BLaER1 treated with 17β-estradiol and CSF1 and Interleukin-3, amounts not matched to agents 10 nM and 100 nM (cell line): ENCODE data around the gene SEMA5B.

Experiments
- H3K27ac ChIP-seq, 11 experiments: shearing (Covaris generic); formaldehyde crosslinking; 2 replicates each; pipeline ENCODE4 v1.8.1; 2022
- H3K27me3 ChIP-seq, 11 experiments: shearing (Covaris generic); formaldehyde crosslinking; 2 replicates each; pipeline ENCODE4 v1.8.1; 2022
- H3K36me3 ChIP-seq, 11 experiments: shearing (Covaris generic); formaldehyde crosslinking; 2 replicates each; pipeline ENCODE4 v1.8.1; 2022
- H3K4me1 ChIP-seq, 10 experiments: shearing (Covaris generic); formaldehyde crosslinking; 2 replicates each; pipeline ENCODE4 v1.8.1; 2022
- H3K4me2 ChIP-seq, 11 experiments: shearing (Covaris generic); formaldehyde crosslinking; 2 replicates each; pipeline ENCODE4 v1.8.1; 2022
- H3K4me3 ChIP-seq, 10 experiments: shearing (Covaris generic); formaldehyde crosslinking; 2 replicates each; pipeline ENCODE4 v1.8.1; 2022
- H3K9ac ChIP-seq, 11 experiments: shearing (Covaris generic); formaldehyde crosslinking; 2 replicates each; pipeline ENCODE4 v1.8.1; 2022
- H3K9me3 ChIP-seq, 11 experiments: shearing (Covaris generic); formaldehyde crosslinking; replicated peaks in 1 of 11; 2 replicates each; pipeline ENCODE4 v1.8.1; 2022
- H4K20me1 ChIP-seq, 11 experiments: shearing (Covaris generic); formaldehyde crosslinking; 2 replicates each; pipeline ENCODE4 v1.8.1; 2022
- Cebpa-rat ChIP-seq, 11 experiments: shearing (Covaris generic); IDR thresholded peaks; 2 replicates each; pipeline ENCODE4 v1.8.1; 2022

The SEMA5B gene

GRCh38 chr3:122988508-122988907 is 39.1 kb downstream of the SEMA5B start:
- no peak for TF ChIP-seq Cebpa-rat (IDR thresholded peaks at IDR 0.05)
- no peaks in the 10 kb centered on the region for H3K9me3 ChIP-seq
- no peak overlapping the region for H3K4me3 ChIP-seq
- peaks cover 14 to 92% (median 63%) of the 10 kb centered on the region in 10 experiments for H3K4me1 ChIP-seq
- H3K36me3 ChIP-seq, result no peaks in the 10 kb centered on the region
- H3K27ac ChIP-seq, result no peak overlapping the region
- no peak overlapping the region for H3K9ac ChIP-seq
- H4K20me1 ChIP-seq, result no peaks in the 10 kb centered on the region; a peak in 1 of 22 replicates
- peak overlapping the region in 8 of 11 experiments; percentile 42 to 86 (median 63); a peak in 16 of 22 replicates for H3K4me2 ChIP-seq
- no peaks in the 10 kb centered on the region; a peak in 1 of 22 replicates for H3K27me3 ChIP-seq

- Histone ChIP-seq H3K27me3 (no peaks in the 10 kb centered on the region; a peak in 1 of 22 replicates), H3K9me3 (no peaks in the 10 kb centered on the region), H3K27ac (no peak overlapping the region), H3K9ac (no peak overlapping the region), H3K36me3 (no peaks in the 10 kb centered on the region), H3K4me2 (peak overlapping the region in 9 of 11 experiments; percentile 42 to 86 (median 61); a peak in 18 of 22 replicates), H4K20me1 (no peaks in the 10 kb centered on the region; a peak in 1 of 22 replicates), H3K4me1 (peaks cover 14 to 93% (median 70%) of the 10 kb centered on the region in 10 experiments), H3K4me3 (no peak overlapping the region)
- TF ChIP-seq Cebpa-rat (IDR thresholded peaks at IDR 0.05), result no peak
Observed at GRCh38 chr3:122987736-122988319, 39.7 kb downstream of the SEMA5B start.

GRCh38 chr3:122987231-122987630 is 40.3 kb downstream of the SEMA5B start:
- Histone ChIP-seq H3K36me3 (no peaks in the 10 kb centered on the region), H3K9ac (no peak overlapping the region), H4K20me1 (no peaks in the 10 kb centered on the region; a peak in 1 of 22 replicates), H3K27ac (no peak overlapping the region), H3K4me2 (peak overlapping the region in 9 of 11 experiments; percentile 36 to 86 (median 57); a peak in 15 of 22 replicates), H3K9me3 (no peaks in the 10 kb centered on the region), H3K4me1 (peaks cover 14 to 95% (median 75%) of the 10 kb centered on the region in 10 experiments), H3K4me3 (no peak overlapping the region), H3K27me3 (no peaks in the 10 kb centered on the region; a peak in 1 of 22 replicates)
- TF ChIP-seq Cebpa-rat (IDR thresholded peaks at IDR 0.05), result no peak

GRCh38 chr3:122986693-122987179 is 40.8 kb downstream of the SEMA5B start:
- Histone ChIP-seq H3K4me1 (peaks cover 14 to 95% (median 76%) of the 10 kb centered on the region in 10 experiments), H3K4me3 (no peak overlapping the region)

GRCh38 chr3:122985539-122985938 is 42.0 kb downstream of the SEMA5B start:
- no peak for TF ChIP-seq Cebpa-rat (IDR thresholded peaks at IDR 0.05)
- Histone ChIP-seq H3K36me3 (no peaks in the 10 kb centered on the region), H3K4me1 (peaks cover 14 to 95% (median 69%) of the 10 kb centered on the region in 10 experiments), H3K9ac (no peak overlapping the region), H3K27me3 (no peaks in the 10 kb centered on the region; a peak in 1 of 22 replicates), H4K20me1 (no peaks in the 10 kb centered on the region; a peak in 1 of 22 replicates), H3K9me3 (no peaks in the 10 kb centered on the region), H3K4me3 (no peak overlapping the region), H3K27ac (no peak overlapping the region), H3K4me2 (peak overlapping the region in 10 of 11 experiments; percentile 54 to 87 (median 80); a peak in 16 of 22 replicates)

More at GRCh38 chr3:122986693-122987179, 40.8 kb downstream of the SEMA5B start:
- H3K36me3 ChIP-seq, result no peaks in the 10 kb centered on the region
- no peak overlapping the region for H3K27ac ChIP-seq
- H4K20me1 ChIP-seq, result no peaks in the 10 kb centered on the region; a peak in 1 of 22 replicates
- no peak for TF ChIP-seq Cebpa-rat (IDR thresholded peaks at IDR 0.05)
- no peak overlapping the region for H3K9ac ChIP-seq
- H3K9me3 ChIP-seq, result no peaks in the 10 kb centered on the region
- H3K27me3 ChIP-seq, result no peaks in the 10 kb centered on the region; a peak in 1 of 22 replicates
- H3K4me2 ChIP-seq, result peak overlapping the region in 8 of 11 experiments; percentile 36 to 86 (median 61); a peak in 15 of 22 replicates

GRCh38 chr3:122984650-122985049 is 42.9 kb downstream of the SEMA5B start:
- H3K4me1 ChIP-seq, result peaks cover 14 to 90% (median 70%) of the 10 kb centered on the region in 10 experiments
- no peaks in the 10 kb centered on the region; a peak in 1 of 22 replicates for H4K20me1 ChIP-seq
- H3K36me3 ChIP-seq, result no peaks in the 10 kb centered on the region
- H3K27me3 ChIP-seq, result no peaks in the 10 kb centered on the region; a peak in 1 of 22 replicates
- no peak overlapping the region for H3K9ac ChIP-seq
- peak overlapping the region in 1 of 11 experiments; percentile 36; a peak in 1 of 22 replicates for H3K27ac ChIP-seq
- no peak for TF ChIP-seq Cebpa-rat (IDR thresholded peaks at IDR 0.05)
- H3K9me3 ChIP-seq, result no peaks in the 10 kb centered on the region
- peak overlapping the region; percentile 23 to 87 (median 80); a peak in 21 of 22 replicates for H3K4me2 ChIP-seq
- peak overlapping the region in 1 of 10 experiments; percentile 6; a peak in 1 of 20 replicates for H3K4me3 ChIP-seq

- Histone ChIP-seq H3K27ac (peak overlapping the region in 1 of 11 experiments; percentile 36; a peak in 1 of 22 replicates), H3K9ac (no peak overlapping the region), H3K27me3 (no peaks in the 10 kb centered on the region; a peak in 1 of 22 replicates), H3K36me3 (no peaks in the 10 kb centered on the region), H3K4me1 (peaks cover 20 to 91% (median 77%) of the 10 kb centered on the region in 10 experiments), H3K4me3 (no peak overlapping the region), H3K4me2 (peak overlapping the region; percentile 23 to 87 (median 80)), H3K9me3 (no peaks in the 10 kb centered on the region), H4K20me1 (peaks cover 0 to 1% (median 0%) of the 10 kb centered on the region in 11 experiments; a peak in 1 of 22 replicates)
- TF ChIP-seq Cebpa-rat (IDR thresholded peaks at IDR 0.05), result no peak
Observed at GRCh38 chr3:122984007-122984406, 43.6 kb downstream of the SEMA5B start.

- H3K27ac ChIP-seq, result no peak overlapping the region
- H3K4me2 ChIP-seq, result peak overlapping the region in 9 of 11 experiments; percentile 29 to 87 (median 80); a peak in 19 of 22 replicates
- H3K4me1 ChIP-seq, result peaks cover 25 to 93% (median 72%) of the 10 kb centered on the region in 10 experiments
- H3K27me3 ChIP-seq, result no peaks in the 10 kb centered on the region; a peak in 1 of 22 replicates
- H3K9ac ChIP-seq, result no peak overlapping the region
- H3K4me3 ChIP-seq, result no peak overlapping the region
- no peaks in the 10 kb centered on the region for H3K36me3 ChIP-seq
- no peak for TF ChIP-seq Cebpa-rat (IDR thresholded peaks at IDR 0.05)
- peaks cover 0 to 6% (median 0%) of the 10 kb centered on the region in 11 experiments; a peak in 1 of 22 replicates for H4K20me1 ChIP-seq
- no peaks in the 10 kb centered on the region for H3K9me3 ChIP-seq
Observed at GRCh38 chr3:122982216-122983185, 45.1 kb downstream of the SEMA5B start.
